GM12874 (cell line): ENCODE measurements around the gene VILL.

Source experiments
- TF ChIP-seq, protein P1 (sequence below): IDR thresholded peaks from 2 replicates; pipeline ENCODE4 v1.5.1; 2011; ENCODE audit warnings: low read depth, mild to moderate bottlenecking, control low read depth, low read length, moderate library complexity; ENCODE audit not compliant: insufficient read depth

VILL gene

DNA sequence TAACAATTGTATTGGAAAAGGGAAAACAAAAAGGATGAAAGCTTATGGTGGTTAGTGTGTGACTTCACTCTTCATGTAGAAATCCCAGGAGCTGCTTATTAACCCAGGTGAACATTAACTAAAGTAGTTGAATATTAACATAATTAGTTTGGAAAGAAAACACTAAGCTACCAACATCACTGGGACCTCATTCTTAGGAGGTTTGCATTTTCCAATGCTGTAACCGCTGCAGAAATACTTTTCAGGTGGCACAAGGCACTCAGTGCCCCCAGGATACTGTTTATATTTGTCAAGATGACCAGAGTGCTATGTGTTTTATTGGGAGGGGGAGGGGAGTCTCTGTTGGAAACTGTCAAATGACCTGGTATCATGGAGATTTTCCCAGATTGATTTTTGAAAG lies 25.9 kb upstream of the VILL start:
- TF ChIP-seq, protein P1, sequence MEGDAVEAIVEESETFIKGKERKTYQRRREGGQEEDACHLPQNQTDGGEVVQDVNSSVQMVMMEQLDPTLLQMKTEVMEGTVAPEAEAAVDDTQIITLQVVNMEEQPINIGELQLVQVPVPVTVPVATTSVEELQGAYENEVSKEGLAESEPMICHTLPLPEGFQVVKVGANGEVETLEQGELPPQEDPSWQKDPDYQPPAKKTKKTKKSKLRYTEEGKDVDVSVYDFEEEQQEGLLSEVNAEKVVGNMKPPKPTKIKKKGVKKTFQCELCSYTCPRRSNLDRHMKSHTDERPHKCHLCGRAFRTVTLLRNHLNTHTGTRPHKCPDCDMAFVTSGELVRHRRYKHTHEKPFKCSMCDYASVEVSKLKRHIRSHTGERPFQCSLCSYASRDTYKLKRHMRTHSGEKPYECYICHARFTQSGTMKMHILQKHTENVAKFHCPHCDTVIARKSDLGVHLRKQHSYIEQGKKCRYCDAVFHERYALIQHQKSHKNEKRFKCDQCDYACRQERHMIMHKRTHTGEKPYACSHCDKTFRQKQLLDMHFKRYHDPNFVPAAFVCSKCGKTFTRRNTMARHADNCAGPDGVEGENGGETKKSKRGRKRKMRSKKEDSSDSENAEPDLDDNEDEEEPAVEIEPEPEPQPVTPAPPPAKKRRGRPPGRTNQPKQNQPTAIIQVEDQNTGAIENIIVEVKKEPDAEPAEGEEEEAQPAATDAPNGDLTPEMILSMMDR: no peak

DNA sequence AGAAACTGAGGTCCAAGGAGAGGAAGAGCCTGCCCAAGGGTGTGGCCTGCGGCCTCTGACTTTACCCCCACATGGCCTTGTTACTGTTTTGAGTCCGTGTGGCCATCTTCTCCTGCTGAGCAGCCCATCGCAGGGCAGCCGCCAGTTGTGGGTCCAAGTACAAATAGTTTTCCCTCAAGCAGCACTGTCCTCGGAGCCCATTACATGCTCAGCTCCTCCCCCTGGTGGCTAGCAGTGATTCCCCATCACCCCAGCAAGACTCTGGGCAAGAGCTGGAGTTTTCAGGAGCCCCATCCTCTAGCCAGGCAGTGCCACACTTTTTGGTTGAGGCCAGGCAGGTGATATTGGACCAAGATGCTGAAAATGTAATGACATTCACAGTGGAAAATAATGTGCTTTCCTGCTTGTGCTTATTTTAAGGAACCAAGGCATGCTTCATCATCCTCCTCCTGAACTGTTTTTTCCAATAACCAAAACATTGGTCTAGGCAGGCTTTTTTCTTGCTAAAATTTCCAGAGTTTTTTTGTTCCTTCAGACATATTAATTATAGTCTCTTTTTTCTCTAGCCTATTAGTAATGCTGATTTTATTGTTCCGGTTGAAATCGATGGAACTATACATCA lies 23.2 kb upstream of the VILL start:
- TF ChIP-seq, protein P1: peak; percentile 86

DNA sequence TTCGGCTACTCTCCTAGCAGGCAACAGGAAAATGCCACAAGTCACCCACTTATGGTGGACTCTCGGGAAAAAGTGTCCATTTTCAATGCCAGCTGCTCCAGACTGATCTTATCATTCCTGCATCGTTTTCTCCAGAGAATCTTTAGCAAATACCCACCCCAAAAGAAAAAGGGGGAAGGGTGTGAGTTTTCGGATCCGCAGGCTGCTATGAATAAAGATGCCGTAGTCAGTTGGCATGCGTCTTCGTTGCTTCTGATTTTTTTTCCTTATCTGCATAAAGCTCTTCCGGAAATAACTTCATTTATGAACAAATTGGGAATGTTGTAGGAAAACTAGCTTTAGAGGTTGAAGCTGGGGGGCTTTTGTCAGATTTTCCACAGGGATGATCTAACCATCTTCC lies 22.4 kb upstream of the VILL start:
- TF ChIP-seq, protein P1: no peak

DNA sequence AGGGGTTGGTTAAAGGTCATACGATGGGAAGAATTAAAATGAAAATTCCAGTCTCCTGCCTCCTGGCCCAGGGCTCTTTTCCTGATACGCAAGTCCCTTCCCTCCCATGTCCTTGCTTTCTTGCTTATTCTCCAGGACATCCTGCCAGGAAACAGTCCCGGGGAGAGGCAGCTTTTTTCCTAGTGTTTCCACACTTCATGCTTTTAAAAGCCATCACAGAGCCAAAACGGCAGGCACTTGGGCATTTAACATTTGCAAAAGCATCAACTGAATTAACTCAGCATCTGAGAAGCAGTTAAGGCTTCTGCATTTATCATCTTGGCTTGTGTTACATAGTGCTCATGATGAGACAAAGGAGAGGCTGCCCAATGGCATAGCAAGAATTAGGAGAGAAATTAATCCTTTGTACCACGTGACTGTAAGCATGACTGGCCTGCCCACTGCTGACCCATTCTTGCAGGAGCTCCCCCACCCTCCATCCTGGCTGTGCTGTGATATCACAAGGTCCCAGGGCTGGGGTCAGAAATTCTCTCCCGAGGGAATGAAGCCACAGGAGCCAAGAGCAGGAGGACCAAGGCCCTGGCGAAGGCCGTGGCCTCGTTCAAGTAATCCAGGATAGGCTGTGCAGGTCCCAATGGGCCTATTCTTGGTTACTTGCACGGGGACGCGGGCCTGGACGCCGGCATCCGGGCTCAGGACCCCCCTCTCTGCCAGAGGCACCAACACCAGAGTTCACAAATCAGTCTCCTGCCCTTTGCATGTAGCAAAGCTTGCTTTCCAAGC lies 21.6 kb upstream of the VILL start:
- TF ChIP-seq, protein P1: no peak

DNA sequence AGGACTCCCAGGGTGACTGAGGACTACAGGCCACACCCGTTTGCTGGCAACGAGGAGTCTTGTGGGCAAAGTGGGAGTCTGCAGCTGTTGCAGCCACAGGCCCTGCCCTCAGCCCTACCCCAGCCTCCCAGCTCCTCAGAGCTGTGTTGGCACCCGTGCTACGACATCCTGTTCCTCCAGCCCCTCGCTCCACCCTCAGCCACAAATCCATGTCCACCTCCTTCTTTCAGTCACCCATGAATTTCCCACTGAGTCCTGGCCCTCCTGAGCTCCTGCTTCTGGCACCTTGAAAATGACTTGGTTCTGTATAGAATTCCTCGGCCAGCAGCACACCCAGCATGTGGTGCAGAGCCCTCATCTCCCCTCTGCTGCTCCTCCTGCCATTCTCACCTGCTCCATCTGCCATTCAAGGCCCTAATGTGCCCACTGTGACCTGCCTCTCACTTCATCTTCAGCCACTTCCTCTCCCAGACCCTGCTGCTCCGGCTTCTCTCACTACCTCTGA lies 20.9 kb upstream of the VILL start:
- TF ChIP-seq, protein P1: no peak

DNA sequence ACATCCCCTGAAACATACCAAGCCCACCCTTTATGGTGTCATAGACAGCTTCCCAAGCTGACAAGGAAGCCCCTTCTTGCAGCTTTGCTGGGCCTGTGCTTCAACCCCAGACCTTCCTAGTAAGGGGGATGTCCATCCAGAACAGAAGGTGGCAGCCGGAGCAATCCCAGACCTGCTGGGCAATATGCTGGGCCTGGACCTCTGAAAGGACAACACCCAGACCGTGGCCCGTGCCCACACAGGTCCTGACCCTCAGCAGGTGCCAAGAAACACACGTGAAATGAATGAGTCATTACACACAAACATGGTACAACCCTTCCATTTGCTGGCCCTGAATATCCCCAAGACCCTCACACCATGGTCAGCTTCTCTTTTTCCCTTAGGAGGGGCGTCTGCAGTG lies 19.8 kb upstream of the VILL start:
- TF ChIP-seq, protein P1: no peak

DNA sequence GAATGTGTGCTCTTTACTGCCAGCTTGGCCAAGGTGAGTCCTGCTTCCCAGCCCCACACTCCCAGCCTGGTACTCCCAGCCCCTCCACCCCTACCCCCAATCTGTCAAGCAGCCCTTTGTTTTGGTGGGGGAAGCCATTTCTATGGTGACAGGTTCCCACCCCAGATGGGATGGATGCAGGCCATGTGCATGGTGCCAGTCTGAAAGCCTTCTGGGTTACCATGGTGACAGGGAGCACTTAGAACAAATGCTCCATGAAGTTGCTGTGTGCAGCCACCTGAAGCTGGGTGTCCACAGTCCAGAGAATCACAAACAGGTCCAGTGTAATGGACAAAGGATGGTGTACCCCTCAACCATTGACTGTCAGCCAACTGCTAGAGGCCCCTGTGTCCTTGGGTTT lies 19.1 kb upstream of the VILL start:
- TF ChIP-seq, protein P1: no peak
